ENCODE measurements around the gene TEX36. TPM values are rescaled to one million over a fixed set of nuclear protein-coding genes. Genes with fewer than 3 reads are reported as not detected.

The TEX36 gene
- total RNA-seq, 1 experiment from 2014 or later: not detected

DNA sequence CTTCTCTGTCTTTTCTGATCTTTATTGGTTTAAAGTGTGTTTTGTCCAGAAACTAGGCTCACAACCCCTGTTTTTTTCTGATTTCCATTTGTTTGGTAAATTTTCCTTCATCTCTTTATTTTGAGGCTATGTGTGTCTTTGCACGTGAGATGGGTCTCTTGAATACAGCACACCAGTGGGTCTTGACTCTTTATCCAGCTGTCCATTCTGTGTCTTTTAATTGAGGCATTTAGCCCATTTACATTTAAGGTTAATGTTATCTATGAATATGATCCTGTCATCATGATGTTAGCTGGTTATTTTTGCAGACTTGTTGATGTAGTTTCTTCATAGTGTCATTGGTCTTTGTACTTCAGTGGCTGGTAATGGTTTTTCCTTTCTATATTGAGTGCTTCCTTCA, 10.1 kb downstream of the TEX36 start:
- CTCF ChIA-PET: no interaction called here
- in situ Hi-C loops (cut with HindIII; ENCODE audit: low pct_unique_long_range_greater_than_20kb, low sequenced_read_pairs): no loop called here

DNA sequence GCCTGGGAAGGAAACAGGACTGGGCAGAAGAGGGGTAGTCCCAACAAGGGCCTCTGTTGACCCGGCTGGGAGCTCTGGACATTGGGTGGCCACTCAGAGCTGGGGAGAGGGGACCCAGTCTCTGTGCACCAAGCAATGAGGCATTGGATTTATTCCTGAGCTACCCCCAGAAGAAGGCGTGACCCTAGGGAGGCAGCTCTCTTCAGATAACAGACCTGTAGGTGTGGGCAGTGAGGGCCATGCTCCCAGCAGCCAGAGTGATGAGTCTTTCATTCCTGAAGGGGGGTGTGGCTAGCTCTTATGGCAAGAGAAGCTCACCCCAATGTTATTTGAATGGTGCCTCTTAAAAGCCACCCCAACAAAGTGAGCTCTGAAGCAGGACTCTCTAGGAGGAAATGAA, 20.4 kb downstream of the TEX36 start:
- no peak overlapping the region for H3K4me3 ChIP-seq (ENCODE audit: low read depth in 2 of 2, low read length in 2 of 2)
- ATAC-seq (no peak), DNase-seq (ENCODE audit: low read depth, low spot score) (no peak)
- H3K27me3 ChIP-seq (ENCODE audit: control insufficient read depth, insufficient read depth, low read length): peaks cover 5% of the 10 kb centered on the region
- no peaks in the 10 kb centered on the region for H3K4me1 ChIP-seq (ENCODE audit: control insufficient read depth, insufficient read depth, low read length)
- H3K9me3 ChIP-seq (ENCODE audit: control insufficient read depth, insufficient read depth, low read depth, low read length): no peaks in the 10 kb centered on the region
- BruUV-seq (replicated peaks): no TSS peak
- in situ Hi-C loops (cut with HindIII; ENCODE audit: low pct_unique_long_range_greater_than_20kb, low sequenced_read_pairs) (no loop called here), intact Hi-C loops (cut with micrococcal nuclease; ENCODE audit: unreplicated experiment) (no loop called here)
- TF ChIP-seq REST (IDR thresholded peaks at IDR 0.05; ENCODE audit: insufficient read depth in 1 of 2, low read depth in 2 of 2, low read length in 1 of 2): no peak
- TF ChIP-seq, protein P1, sequence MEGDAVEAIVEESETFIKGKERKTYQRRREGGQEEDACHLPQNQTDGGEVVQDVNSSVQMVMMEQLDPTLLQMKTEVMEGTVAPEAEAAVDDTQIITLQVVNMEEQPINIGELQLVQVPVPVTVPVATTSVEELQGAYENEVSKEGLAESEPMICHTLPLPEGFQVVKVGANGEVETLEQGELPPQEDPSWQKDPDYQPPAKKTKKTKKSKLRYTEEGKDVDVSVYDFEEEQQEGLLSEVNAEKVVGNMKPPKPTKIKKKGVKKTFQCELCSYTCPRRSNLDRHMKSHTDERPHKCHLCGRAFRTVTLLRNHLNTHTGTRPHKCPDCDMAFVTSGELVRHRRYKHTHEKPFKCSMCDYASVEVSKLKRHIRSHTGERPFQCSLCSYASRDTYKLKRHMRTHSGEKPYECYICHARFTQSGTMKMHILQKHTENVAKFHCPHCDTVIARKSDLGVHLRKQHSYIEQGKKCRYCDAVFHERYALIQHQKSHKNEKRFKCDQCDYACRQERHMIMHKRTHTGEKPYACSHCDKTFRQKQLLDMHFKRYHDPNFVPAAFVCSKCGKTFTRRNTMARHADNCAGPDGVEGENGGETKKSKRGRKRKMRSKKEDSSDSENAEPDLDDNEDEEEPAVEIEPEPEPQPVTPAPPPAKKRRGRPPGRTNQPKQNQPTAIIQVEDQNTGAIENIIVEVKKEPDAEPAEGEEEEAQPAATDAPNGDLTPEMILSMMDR (IDR thresholded peaks at IDR 0.05): no peak
- no peak for TF ChIP-seq SIN3A (IDR thresholded peaks at IDR 0.05; ENCODE audit: borderline replicate concordance, insufficient read depth, low read depth, low read length)
- TF ChIP-seq POLR2AphosphoS5 (IDR thresholded peaks at IDR 0.05; ENCODE audit: low read depth, low read length): no peak
- TF ChIP-seq TCF7L2 (IDR thresholded peaks at IDR 0.05; ENCODE audit: low read depth, low read length): no peak
- H3K36me3 ChIP-seq (ENCODE audit: control insufficient read depth, insufficient read depth, low read length): no peaks in the 10 kb centered on the region
- POLR2A ChIA-PET: no interaction called here
- CTCF ChIA-PET: no interaction called here
- H3K27ac ChIP-seq (ENCODE audit: low read length): no peak overlapping the region

More for the DNA sequence above, 10.1 kb downstream of the TEX36 start:
- POLR2A ChIA-PET: no interaction called here
- intact Hi-C loops (cut with micrococcal nuclease; ENCODE audit: unreplicated experiment): no loop called here
- Histone ChIP-seq H3K27ac (ENCODE audit: low read length) (no peak overlapping the region), H3K36me3 (ENCODE audit: control insufficient read depth, insufficient read depth, low read length) (no peaks in the 10 kb centered on the region), H3K27me3 (ENCODE audit: control insufficient read depth, insufficient read depth, low read length) (no peaks in the 10 kb centered on the region), H3K4me3 (ENCODE audit: low read depth in 2 of 2, low read length in 2 of 2) (no peak overlapping the region), H3K4me1 (ENCODE audit: control insufficient read depth, insufficient read depth, low read length) (no peaks in the 10 kb centered on the region), H3K9me3 (ENCODE audit: control insufficient read depth, insufficient read depth, low read depth, low read length) (no peaks in the 10 kb centered on the region; the same call in 1 of the 2 replicates)
- DNase-seq (ENCODE audit: low read depth, low spot score): no peak
- no peak for ATAC-seq
- TF ChIP-seq SIN3A (IDR thresholded peaks at IDR 0.05; ENCODE audit: borderline replicate concordance, insufficient read depth, low read depth, low read length) (no peak), TCF7L2 (IDR thresholded peaks at IDR 0.05; ENCODE audit: low read depth, low read length) (no peak), REST (IDR thresholded peaks at IDR 0.05; ENCODE audit: insufficient read depth in 1 of 2, low read depth in 2 of 2, low read length in 1 of 2) (no peak)
- TF ChIP-seq, protein P1 (IDR thresholded peaks at IDR 0.05): no peak
- no TSS peak for BruUV-seq (replicated peaks)
